Activated T-cell treated with anti-CD3 and anti-CD28 coated beads, Interleukin-2, amount 50 U/mL, for 48 hours (primary cell): ENCODE results near the gene NTPCR.

Experiments used
- DNase-seq, 2 experiments: peaks; one replicate each; pipeline ENCODE4 v3.0.0-alpha.2; 2020

The NTPCR gene

GRCh38 chr1:232927830-232928505 lies 22.4 kb upstream of the NTPCR start:
- no peak for DNase-seq

DNA sequence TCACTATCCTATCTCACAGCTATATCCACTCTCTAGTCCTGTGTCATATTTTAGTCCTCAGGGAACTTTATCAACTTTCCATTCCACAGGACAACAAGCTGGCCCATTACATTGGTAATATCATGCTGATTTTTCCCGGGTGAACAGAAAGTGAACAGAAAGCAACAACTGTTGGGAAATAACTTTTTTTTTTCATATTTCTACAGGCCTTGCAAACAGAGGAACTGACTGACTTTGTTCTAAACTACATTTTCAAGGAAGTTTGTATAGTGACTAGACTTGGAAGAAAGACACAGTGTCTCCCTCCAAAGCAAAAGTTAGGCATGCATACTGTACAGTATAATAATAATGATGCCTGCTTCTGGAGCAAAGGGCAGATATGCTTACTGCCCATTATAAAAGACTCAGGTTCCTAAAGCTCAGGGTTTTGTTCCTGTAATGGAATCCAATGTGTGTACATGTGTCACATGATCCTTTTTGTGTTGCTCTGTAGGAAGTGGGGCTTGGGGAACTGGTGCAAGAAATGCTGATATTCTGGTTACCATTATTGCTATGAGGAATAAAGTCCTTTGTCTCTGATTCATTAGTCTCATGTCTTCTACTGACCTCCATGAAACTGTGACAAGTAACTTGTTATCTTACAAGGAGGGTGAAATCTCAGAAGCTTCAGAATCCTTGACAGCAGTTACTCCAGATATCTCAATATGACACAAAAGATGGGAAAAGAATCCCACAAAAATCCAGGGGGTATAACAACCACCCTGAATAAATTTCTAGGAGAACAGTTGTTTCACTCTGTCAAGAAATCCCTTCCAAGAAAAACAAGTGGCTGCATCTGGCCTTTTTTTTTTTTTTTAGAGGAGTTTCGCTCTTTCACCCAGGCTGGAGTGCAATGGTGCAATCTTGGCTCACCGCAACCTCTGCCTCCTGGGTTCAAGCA lies 17.7 kb upstream of the NTPCR start:
- DNase-seq: no peak

DNA sequence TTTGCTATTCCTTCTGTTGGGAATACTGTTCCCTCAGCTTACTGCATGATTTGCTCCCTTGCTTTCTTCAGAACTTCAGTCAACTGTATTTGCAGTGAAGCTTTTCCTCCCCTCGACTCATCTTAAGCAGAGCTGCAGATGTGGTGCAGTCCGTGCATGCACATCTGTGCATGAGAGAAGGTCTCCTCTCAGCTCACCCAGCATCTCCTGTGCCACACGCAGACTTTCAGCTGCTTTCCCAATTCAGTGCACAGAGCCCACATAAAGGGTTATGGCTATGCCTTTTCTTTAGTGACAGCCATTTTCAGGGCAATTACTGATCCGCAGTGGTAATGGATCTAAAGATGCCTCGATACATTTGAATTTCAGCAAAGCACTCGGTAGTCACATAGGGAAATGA lies 13.5 kb upstream of the NTPCR start:
- DNase-seq: no peak

DNA sequence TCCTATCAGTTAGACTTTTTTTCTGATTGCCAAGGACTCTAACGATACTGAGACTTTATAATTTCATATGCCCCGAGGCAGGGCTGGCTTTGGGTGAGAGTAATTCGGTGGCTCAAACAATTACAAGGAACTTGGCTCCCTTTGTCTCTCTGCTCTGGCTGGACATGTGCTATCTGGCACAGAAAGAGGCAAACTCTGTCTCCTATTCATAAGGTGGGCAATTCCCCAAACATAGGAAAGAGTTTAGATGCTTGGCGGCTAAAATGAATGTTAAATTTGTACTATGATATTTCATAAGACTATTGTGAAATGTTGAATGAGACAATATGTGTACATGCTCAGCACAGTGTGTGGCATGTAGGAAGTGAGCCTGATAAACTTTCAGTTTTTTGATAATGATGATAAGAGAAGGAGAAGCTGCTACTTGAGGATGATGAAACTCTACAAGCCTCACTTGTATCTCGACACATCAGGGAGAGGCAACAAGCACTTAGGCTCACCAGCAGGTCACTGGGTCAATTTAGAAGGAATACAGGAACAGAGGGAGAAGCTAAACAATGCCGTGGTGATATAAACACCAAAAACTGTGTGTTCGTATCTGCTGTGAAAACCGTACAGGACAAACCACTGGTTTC lies 12.6 kb upstream of the NTPCR start:
- no peak for DNase-seq

DNA sequence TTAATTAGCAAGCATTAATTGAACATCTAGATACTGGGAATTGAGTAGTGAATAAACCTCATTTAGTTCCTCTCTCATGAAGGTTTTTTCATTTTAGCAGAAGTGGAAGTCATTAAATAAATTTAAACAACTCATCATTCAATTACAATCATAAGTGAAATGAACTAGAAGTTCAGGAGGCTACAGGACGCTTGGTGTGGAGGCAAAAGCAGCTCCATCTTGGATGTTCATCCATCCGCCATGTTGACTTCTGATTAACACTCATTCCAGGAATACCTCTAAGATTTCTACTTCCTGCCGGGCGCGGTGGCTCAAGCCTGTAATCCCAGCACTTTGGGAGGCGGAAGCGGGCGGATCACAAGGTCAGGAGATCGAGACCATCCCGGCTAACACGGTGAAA lies 11.5 kb upstream of the NTPCR start:
- DNase-seq: no peak

- no peak for DNase-seq
Observed at GRCh38 chr1:232939748-232940147, 10.7 kb upstream of the NTPCR start.

DNA sequence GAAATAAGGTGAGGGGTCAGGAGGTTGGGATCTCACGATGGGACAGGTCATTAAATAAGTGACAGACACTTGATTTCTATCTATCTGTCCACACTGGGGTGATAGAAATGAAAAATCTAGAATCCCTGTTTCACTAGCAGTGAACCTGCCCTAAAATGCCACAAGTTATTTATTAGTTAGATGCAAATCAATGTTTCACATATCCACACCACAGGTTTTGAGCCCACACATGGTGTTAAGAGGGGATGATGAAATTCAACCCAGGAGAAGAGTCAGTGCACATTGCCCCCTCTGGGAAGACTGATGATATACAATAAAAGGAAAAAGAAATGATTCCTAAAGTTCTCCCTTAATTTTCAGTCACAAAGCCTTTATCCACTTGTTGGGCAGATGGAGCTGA lies 10.1 kb upstream of the NTPCR start:
- DNase-seq: no peak

- no peak for DNase-seq
Observed at GRCh38 chr1:232942413-232943294, 7.8 kb upstream of the NTPCR start.

GRCh38 chr1:232943679-232944252 lies 6.6 kb upstream of the NTPCR start:
- DNase-seq: peak; percentile 39 to 40

DNA sequence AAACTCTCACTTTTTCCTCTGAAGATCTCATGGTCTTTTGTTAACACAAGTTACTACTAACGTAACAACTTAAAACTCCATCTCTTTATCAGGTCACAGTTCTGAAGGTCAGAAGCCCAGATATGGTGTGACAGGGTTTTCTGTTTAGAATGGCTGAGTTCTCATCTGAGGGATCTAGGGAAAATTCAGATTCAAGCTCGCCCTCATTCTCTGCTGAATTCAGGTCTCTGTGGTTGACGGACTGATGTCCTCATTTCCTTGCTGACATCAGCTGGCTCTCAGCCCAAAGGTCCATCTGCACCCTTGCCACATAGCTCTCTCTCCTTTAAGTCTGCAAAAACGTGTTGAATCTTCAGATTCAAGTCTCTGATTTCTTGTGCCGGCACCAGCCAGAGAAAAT lies 6.1 kb upstream of the NTPCR start:
- no peak for DNase-seq

GRCh38 chr1:232949636-232950196 lies 695 bp upstream of the NTPCR start:
- no peak for DNase-seq

DNA sequence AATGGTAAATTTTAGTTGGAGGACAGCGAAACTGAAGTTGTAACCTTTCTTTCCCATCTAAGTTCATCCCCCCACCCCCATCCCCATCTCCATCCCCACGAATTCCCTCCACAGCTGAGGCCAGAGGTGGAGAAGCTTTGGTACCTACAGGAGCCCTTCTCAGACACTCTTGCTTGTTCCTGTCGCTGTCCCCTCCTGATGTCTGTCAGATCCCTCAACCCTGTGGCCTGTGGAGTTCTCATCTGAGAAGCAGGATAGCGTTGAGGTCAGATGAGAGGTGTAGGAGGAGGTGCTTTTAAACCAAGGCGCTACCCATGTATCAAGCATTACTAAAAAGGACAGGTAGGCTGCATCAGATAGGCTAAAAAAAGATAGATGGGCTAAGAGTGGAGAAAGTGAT lies 769 bp downstream of the NTPCR start:
- DNase-seq: peak; percentile 36

DNA sequence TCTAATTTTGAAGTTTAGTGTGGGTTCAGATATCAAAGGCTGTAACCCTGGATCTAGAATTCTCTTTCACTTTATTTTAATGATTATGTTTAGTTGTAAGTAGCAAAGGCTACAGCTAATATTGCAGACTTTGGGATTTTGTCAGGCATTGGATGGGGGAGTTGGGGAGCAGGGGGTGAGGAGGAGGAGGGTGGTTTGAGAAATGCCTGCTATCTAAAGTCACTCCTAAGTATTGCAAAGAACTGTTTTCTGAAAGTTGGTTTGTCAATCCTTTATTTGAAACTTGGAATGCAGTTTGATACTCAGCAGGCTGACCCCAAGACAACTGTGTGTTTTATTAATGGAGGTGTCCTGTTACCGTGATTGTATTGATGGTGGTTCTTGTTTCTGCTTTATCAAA lies 1.2 kb downstream of the NTPCR start:
- no peak for DNase-seq

DNA sequence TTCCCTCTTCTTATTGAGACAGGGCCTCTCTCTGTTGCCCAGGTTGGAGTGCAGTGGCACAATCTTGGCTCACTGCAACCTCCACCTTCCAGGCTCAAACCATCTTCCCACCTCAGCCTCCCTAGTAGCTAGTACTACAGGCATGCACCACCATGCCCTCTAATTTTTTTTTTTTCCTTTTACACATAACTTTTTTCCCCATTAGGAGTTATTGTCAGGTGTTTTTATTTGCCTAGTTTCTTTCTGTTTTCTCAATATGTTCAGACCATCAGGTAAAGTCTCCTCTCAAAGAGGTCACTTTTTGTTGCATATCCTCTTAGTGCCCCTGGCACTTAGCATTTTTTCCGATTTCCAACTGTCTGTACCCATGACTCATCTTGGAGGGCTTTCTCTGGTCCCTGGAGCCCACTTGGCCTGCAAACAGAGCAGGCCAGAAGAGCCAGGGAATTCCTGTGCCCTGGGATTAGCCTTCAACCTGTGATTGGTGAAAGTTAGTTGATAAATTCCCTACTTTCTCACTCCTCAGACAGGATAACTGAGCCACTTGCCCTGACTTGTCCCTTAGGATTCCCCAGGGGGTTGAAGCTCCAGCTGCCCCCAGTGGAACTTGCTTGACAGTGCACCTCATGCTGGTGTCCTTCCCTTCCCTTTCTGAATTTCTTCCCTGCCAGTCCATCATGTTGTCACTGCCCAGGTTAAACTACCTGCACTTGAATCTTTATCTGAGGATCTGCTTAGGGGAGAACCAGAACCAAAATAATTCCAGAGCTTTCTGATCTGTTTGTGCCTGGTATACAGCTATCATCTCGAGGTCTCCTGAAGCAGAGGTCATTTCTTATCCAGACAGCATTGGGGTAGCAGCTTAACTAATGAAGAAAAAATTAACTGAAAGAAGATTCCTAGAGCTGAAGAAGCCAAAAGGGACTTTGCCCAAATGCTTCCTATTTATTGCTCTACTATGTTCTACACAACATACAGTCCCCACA lies 2.4 kb downstream of the NTPCR start:
- DNase-seq: peak; percentile 42 to 46

DNA sequence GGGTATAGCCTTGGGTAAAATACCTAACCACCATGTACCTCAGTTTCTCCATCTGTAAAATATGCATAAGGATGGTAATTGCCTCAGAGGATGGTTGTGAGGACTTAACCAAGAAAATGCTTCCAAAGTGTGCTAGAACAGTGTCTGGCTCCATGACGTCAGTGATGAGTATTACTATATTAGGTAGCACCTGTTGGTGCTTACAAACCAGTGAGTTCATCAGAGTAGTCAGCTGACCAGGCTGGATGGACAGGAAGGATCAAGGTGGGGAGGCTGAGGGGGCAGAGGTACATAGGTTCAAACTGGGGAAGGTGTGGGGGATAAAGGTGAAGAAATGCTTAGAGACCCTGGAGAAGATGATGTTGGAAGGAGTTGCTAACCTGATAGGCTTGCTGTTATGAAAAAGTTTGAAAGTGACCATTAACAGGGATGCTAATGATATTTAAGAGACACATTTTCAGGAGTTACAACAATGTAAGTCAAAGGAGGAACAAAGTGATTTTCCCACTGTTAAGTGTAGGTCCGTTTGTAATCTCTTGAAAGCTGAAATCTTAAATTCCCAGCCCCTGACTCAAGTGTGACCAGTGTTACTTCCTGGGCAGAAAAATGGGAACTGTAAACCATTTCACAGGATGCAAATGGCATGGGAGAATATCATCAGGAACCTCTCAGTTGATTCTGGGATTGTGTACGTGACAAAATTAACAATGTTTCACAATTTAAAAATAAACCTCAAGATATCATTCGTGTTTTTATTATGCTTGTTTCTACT lies 4.4 kb downstream of the NTPCR start:
- no peak for DNase-seq

- no peak for DNase-seq
Observed at GRCh38 chr1:232956081-232956480, 5.7 kb downstream of the NTPCR start.

DNA sequence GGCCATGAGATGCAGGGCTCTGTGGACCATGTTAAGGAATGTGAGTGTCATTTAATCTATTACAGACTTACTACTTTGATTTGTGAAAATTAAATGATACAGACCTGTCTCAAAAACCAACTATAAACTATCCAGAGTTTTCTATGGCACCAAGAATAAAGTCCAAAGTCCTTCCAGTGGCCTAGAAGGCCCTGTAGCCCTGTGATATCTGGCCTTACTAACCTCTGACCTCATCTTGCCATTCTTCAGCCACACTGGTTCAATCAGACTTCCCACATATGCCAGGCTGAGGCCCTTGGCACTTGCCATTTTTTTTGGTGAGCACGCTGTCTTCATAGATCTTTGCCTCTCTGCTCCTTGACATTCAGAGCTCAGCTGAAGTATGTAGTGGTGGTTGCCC lies 7.7 kb downstream of the NTPCR start:
- no peak for DNase-seq

GRCh38 chr1:232962761-232963745 lies 12.6 kb downstream of the NTPCR start:
- no peak for DNase-seq

- no peak for DNase-seq
Observed at GRCh38 chr1:232964601-232965000, 14.2 kb downstream of the NTPCR start.
